Erythroblast (primary cell): ENCODE measurements around the gene ANKRD12.

Source experiments
- GATA1 ChIP-seq: IDR thresholded peaks from 2 replicates; pipeline ENCODE4 v1.6.1; 2011; ENCODE audit warnings: low read depth, mild to moderate bottlenecking, control low read depth, low read length, moderate library complexity
- POLR2A ChIP-seq: IDR thresholded peaks from 2 replicates; pipeline ENCODE4 v1.6.1; 2011; ENCODE audit warnings: mild to moderate bottlenecking, low read length

DNA sequence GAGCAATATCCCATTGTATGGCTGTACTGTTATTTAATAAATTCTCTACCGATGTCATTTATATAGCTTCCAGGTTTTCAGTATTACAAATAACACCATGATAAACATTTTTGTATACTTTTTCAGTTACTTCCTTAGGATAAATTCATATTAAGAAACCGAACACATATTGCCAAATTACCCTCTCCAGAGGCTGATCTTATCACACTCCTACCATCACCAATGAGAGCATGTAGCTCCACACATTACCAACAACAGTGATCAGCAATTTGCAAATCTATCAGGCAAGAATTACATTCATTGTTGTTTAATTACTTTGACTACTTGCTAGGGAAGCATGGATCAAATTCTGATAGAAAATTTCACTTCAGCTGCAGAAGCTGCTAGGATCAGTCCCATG lies 39.9 kb upstream of the ANKRD12 start:
- TF ChIP-seq POLR2A: no peak
- no peak for TF ChIP-seq GATA1
